Thyroid gland (tissue), 4 donors: ENCODE data around the gene ELP4. TPM values are rescaled to one million over a fixed set of nuclear protein-coding genes. Genes with fewer than 3 reads are reported as not detected.

ENCODE experiments used
- DNase-seq, 2 donors: peaks; one replicate each; pipeline ENCODE4 v3.0.0-alpha.2; 2019
- H3K27ac ChIP-seq, 3 donors: fragments of 200-600 bp; sonication (generic); 1 replicate in 2 of 3; 2 replicates in 1 of 3; pipeline ENCODE4 v1.5.1; 2016 to 2019; ENCODE audit warnings: mild to moderate bottlenecking in 1 of 3, moderate library complexity in 1 of 3
- H3K27me3 ChIP-seq: fragments of 200-600 bp; sonication (generic); one replicate; pipeline ENCODE4 v1.5.1; 2019
- H3K36me3 ChIP-seq, 2 donors: fragments of 200-600 bp; sonication (generic); one replicate each; pipeline ENCODE4 v1.5.1; 2016 to 2019
- H3K4me1 ChIP-seq, 2 donors: fragments of 200-600 bp; sonication (generic); one replicate each; pipeline ENCODE4 v1.5.1; 2017 to 2019
- H3K4me3 ChIP-seq, 3 donors: fragments of 200-600 bp; sonication (generic); replicated peaks in 1 of 3; 1 replicate in 2 of 3; 2 replicates in 1 of 3; pipeline ENCODE4 v1.5.1; 2016; ENCODE audit warnings: mild to moderate bottlenecking in 1 of 3
- H3K9me3 ChIP-seq: fragments of 200-600 bp; sonication (generic); one replicate; pipeline ENCODE4 v1.5.1; 2017
- POLR2A ChIP-seq, 2 donors: fragments of 450-650 bp; IDR thresholded peaks; one replicate each; pipeline ENCODE4 v1.6.1; 2017; ENCODE audit warnings: antibody characterized with exemption in 2 of 2, mild to moderate bottlenecking in 2 of 2, moderate library complexity in 1 of 2
- WGBS, 2 donors: methylation state at CpG; one replicate each; pipeline ENCODE4 v1.1.5; 2017; 5-methylcytosine and 5-hydroxymethylcytosine counted together
- intact Hi-C: fragments of 100-400 bp; cut with DNase I; formaldehyde crosslinking; loops from one replicate; pipeline ENCODE4 v1.15.1; 2023
- total RNA-seq, 4 donors: library from RNA; depleted of rRNA; stranded (reverse); fragments of >200 nt; gene quantifications; one replicate each; pipeline ENCODE4 v1.2.3, GENCODE V29; 2016
- TF ChIP-seq, protein P1 (sequence below), 6 experiments: fragments of 200-600 bp in 3 of 6; fragments of 450-650 bp in 3 of 6; sonication (generic) in 3 of 6; IDR thresholded peaks; one replicate each; pipeline ENCODE4 v1.5.1; 2016 to 2019; ENCODE audit warnings: antibody characterized with exemption in 6 of 6, mild to moderate bottlenecking in 2 of 6, inconsistent platforms in 1 of 6, moderate library complexity in 1 of 6

ELP4 gene
- total RNA-seq, 4 donors from 2014 or later = 27.4 to 36.5 (median 33.0) TPM

GRCh38 chr11:31804312-31805036 is 294.9 kb downstream of the ELP4 start:
- H3K4me1 ChIP-seq = peaks cover 6 to 31% of the 10 kb centered on the region in 2 donors
- no peaks in the 10 kb centered on the region for H3K9me3 ChIP-seq
- H3K4me3 ChIP-seq = no peak overlapping the region
- H3K27me3 ChIP-seq = peaks cover 94% of the 10 kb centered on the region
- DNase-seq = no peak
- TF ChIP-seq, protein P1, sequence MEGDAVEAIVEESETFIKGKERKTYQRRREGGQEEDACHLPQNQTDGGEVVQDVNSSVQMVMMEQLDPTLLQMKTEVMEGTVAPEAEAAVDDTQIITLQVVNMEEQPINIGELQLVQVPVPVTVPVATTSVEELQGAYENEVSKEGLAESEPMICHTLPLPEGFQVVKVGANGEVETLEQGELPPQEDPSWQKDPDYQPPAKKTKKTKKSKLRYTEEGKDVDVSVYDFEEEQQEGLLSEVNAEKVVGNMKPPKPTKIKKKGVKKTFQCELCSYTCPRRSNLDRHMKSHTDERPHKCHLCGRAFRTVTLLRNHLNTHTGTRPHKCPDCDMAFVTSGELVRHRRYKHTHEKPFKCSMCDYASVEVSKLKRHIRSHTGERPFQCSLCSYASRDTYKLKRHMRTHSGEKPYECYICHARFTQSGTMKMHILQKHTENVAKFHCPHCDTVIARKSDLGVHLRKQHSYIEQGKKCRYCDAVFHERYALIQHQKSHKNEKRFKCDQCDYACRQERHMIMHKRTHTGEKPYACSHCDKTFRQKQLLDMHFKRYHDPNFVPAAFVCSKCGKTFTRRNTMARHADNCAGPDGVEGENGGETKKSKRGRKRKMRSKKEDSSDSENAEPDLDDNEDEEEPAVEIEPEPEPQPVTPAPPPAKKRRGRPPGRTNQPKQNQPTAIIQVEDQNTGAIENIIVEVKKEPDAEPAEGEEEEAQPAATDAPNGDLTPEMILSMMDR (IDR thresholded peaks at IDR 0.05) = no peak
- no peak for TF ChIP-seq POLR2A (IDR thresholded peaks at IDR 0.05)
- intact Hi-C loops = no loop called here
- WGBS, 2 donors = 4 to 9% methylated on average over 38 to 41 of the region's 41 CpGs
- H3K36me3 ChIP-seq = no peaks in the 10 kb centered on the region
- no peak overlapping the region for H3K27ac ChIP-seq

GRCh38 chr11:31805037-31805628 is 295.6 kb downstream of the ELP4 start:
- H3K4me1 ChIP-seq = peaks cover 13 to 34% of the 10 kb centered on the region in 2 donors
- DNase-seq = no peak
- H3K36me3 ChIP-seq = no peaks in the 10 kb centered on the region
- H3K9me3 ChIP-seq = no peaks in the 10 kb centered on the region
- TF ChIP-seq, protein P1 (IDR thresholded peaks at IDR 0.05) = no peak
- no peak for TF ChIP-seq POLR2A (IDR thresholded peaks at IDR 0.05)
- intact Hi-C loops = no loop called here
- 3% methylated on average over 10 to 12 of the region's 51 CpGs for WGBS, 2 donors
- peaks cover 94% of the 10 kb centered on the region for H3K27me3 ChIP-seq
- no peak overlapping the region for H3K4me3 ChIP-seq
- H3K27ac ChIP-seq = no peak overlapping the region

DNA sequence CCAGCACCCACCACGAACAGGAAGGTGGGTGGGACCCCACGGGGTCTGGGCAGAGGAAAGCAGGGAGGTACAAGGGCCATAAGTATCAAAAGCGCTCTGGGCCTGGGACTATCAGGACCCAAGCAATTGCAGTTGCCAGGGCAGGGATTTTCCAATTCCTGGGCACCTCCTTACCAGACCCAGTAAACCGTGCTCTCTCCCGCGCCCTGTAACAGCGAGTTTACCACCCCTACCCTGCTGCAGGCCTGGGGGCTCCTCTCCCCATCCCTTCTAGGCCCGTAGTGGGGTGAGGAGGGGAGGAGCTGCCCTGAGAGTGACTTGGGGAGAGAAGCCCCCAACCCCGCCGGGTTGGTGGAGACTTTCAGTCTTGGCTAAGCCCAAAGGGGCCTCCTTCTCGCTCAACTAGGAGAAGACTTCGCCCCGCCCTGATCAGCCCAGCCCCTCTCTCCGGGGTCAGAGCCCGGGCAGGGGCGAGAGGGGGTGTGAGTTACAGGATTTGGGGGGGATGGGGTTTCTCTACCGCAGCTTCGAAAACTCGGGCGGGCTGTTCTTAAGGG is 296.1 kb downstream of the ELP4 start:
- peaks cover 17 to 38% of the 10 kb centered on the region in 2 donors for H3K4me1 ChIP-seq
- no peaks in the 10 kb centered on the region for H3K36me3 ChIP-seq
- no peak overlapping the region for H3K4me3 ChIP-seq
- no peaks in the 10 kb centered on the region for H3K9me3 ChIP-seq
- no peak overlapping the region for H3K27ac ChIP-seq
- no peak for DNase-seq
- WGBS, 2 donors = 3 to 4% methylated on average over 9 to 17 of the region's 20 CpGs
- TF ChIP-seq, protein P1 (IDR thresholded peaks at IDR 0.05) = no peak
- no peak for TF ChIP-seq POLR2A (IDR thresholded peaks at IDR 0.05)
- H3K27me3 ChIP-seq = peaks cover 94% of the 10 kb centered on the region
- intact Hi-C loops = no loop called here

- Histone ChIP-seq H3K9me3 (no peaks in the 10 kb centered on the region), H3K27ac (no peak overlapping the region), H3K27me3 (peaks cover 94% of the 10 kb centered on the region), H3K4me3 (no peak overlapping the region), H3K4me1 (peaks cover 19 to 44% of the 10 kb centered on the region in 2 donors), H3K36me3 (no peaks in the 10 kb centered on the region)
- TF ChIP-seq, protein P1 (IDR thresholded peaks at IDR 0.05) = no peak
- no peak for TF ChIP-seq POLR2A (IDR thresholded peaks at IDR 0.05)
- no peak for DNase-seq
- intact Hi-C loops = no loop called here
- WGBS, 2 donors = 18 to 23% methylated on average over 7 to 11 of the region's 36 CpGs
Observed at GRCh38 chr11:31806186-31806927, 296.8 kb downstream of the ELP4 start.
